SH-SY5Y (cell line): ENCODE results near the gene RGMB.

Experiments used
- GATA2 ChIP-seq: IDR thresholded peaks from 2 replicates; pipeline ENCODE4 v1.6.1; 2011; ENCODE audit warnings: mild to moderate bottlenecking, low read depth, low read length
- GATA3 ChIP-seq: IDR thresholded peaks from 2 replicates; pipeline ENCODE4 v1.6.1; 2011; ENCODE audit warnings: low read depth, mild to moderate bottlenecking, low read length, moderate library complexity

DNA sequence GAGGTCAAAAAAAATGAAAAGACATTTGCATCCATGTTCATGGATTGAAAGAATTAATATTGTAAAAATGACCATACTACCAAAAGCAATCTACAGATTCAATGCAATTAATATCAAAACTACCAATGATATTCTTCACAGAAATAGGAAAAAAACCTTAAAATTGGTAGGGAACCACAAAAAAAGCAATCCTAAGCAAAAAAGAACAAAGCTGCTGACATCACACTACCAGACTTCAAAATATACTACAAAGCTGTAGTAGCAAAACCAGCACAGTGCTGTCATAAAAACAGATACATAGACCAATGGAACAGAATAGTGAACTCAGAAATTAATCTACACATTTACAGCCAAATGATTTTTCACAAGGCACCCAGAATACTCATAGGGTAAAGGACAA is 34.3 kb downstream of the RGMB start:
- TF ChIP-seq GATA2 (no peak), GATA3 (no peak)
